Kidney epithelial cell (primary cell): ENCODE data around the gene SFRP2. TPM values are rescaled to one million over a fixed set of nuclear protein-coding genes. Genes with fewer than 3 reads are reported as not detected.

Experiments
- DNase-seq: peaks from one replicate; pipeline ENCODE4 v3.0.0-alpha.2; 2010; ENCODE audit warnings: low read depth
- H3K27me3 ChIP-seq: 2 replicates; pipeline ENCODE4 v1.6.0; 2011; ENCODE audit warnings: low read length; ENCODE audit not compliant: control insufficient read depth, insufficient read depth
- H3K36me3 ChIP-seq: 2 replicates; pipeline ENCODE4 v1.5.1; 2011; ENCODE audit warnings: low read length; ENCODE audit not compliant: control insufficient read depth, insufficient read depth
- H3K4me3 ChIP-seq: 2 replicates; pipeline ENCODE4 v1.5.1; 2011; ENCODE audit warnings: low read depth, mild to moderate bottlenecking, control low read depth, low read length
- CTCF ChIP-seq: IDR thresholded peaks from 2 replicates; pipeline ENCODE4 v1.5.1; 2011; ENCODE audit warnings: mild to moderate bottlenecking, moderate library complexity, low read length, control low read depth, inconsistent platforms; ENCODE audit not compliant: insufficient read depth, poor library complexity, severe bottlenecking
- total RNA-seq: library from RNA; depleted of rRNA; stranded (reverse); fragments of >200 nt; gene quantifications from 2 replicates; pipeline ENCODE4 v1.2.3, GENCODE V29; 2015

SFRP2 gene
- total RNA-seq, 1 donor from 2014 or later = 1.5 TPM

- TF ChIP-seq CTCF = no peak
- Histone ChIP-seq H3K27me3 (no peaks in the 10 kb centered on the region), H3K4me3 (no peak overlapping the region), H3K36me3 (no peaks in the 10 kb centered on the region)
- DNase-seq = no peak
Measured at GRCh38 chr4:153825691-153826090, 36.8 kb upstream of the SFRP2 start.

- TF ChIP-seq CTCF = no peak
- H3K4me3 ChIP-seq = no peak overlapping the region
- no peaks in the 10 kb centered on the region for H3K36me3 ChIP-seq
- DNase-seq = no peak
- no peaks in the 10 kb centered on the region for H3K27me3 ChIP-seq
Measured at GRCh38 chr4:153825126-153825525, 36.2 kb upstream of the SFRP2 start.

GRCh38 chr4:153824501-153824900 is 35.6 kb upstream of the SFRP2 start:
- H3K4me3 ChIP-seq = no peak overlapping the region
- DNase-seq = no peak
- H3K27me3 ChIP-seq = no peaks in the 10 kb centered on the region
- H3K36me3 ChIP-seq = no peaks in the 10 kb centered on the region
- no peak for TF ChIP-seq CTCF

- TF ChIP-seq CTCF = no peak
- H3K36me3 ChIP-seq = no peaks in the 10 kb centered on the region
- H3K4me3 ChIP-seq = no peak overlapping the region
- DNase-seq = no peak
- no peaks in the 10 kb centered on the region for H3K27me3 ChIP-seq
Measured at GRCh38 chr4:153823483-153823882, 34.6 kb upstream of the SFRP2 start.

- H3K27me3 ChIP-seq = no peaks in the 10 kb centered on the region
- TF ChIP-seq CTCF = no peak
- DNase-seq = no peak
- H3K4me3 ChIP-seq = no peak overlapping the region
- H3K36me3 ChIP-seq = no peaks in the 10 kb centered on the region
Measured at GRCh38 chr4:153822316-153822715, 33.4 kb upstream of the SFRP2 start.

GRCh38 chr4:153817466-153817865 is 28.6 kb upstream of the SFRP2 start:
- Histone ChIP-seq H3K27me3 (no peaks in the 10 kb centered on the region), H3K36me3 (no peaks in the 10 kb centered on the region), H3K4me3 (no peak overlapping the region)
- no peak for DNase-seq
- no peak for TF ChIP-seq CTCF
